GM12878 (cell line): ENCODE results near the gene DUSP7. TPM values are rescaled to one million over a fixed set of nuclear protein-coding genes. Genes with fewer than 3 reads are reported as not detected.

Source experiments
- CBX3 ChIP-seq: fragments of 200-600 bp; sonication (generic); IDR thresholded peaks from 2 replicates; pipeline ENCODE4 v1.6.1; 2016; ENCODE audit warnings: low read depth, borderline replicate concordance
- HSF1 ChIP-seq: fragments of 150-350 bp; IDR thresholded peaks from 2 replicates; pipeline ENCODE4 v1.6.1; 2014; ENCODE audit warnings: mild to moderate bottlenecking, low read depth, low read length
- MAX ChIP-seq: IDR thresholded peaks from 2 replicates; pipeline ENCODE4 v1.6.1; 2012; ENCODE audit warnings: low read depth, low read length, improper control_type of control experiment
- NFXL1 ChIP-seq: fragments of 450-650 bp; IDR thresholded peaks from 2 replicates; pipeline ENCODE4 v1.6.1; 2017; ENCODE audit warnings: antibody characterized with exemption, mild to moderate bottlenecking, borderline replicate concordance
- POLR2A ChIP-seq: IDR thresholded peaks from 2 replicates; pipeline ENCODE4 v1.6.1; 2011; ENCODE audit warnings: low read depth, mild to moderate bottlenecking, low read length
- SPI1 ChIP-seq: IDR thresholded peaks from 2 replicates; pipeline ENCODE4 v1.6.1; 2011; ENCODE audit warnings: low read depth, mild to moderate bottlenecking, low read length, moderate library complexity, borderline replicate concordance; ENCODE audit not compliant: insufficient read depth
- ZBTB11 ChIP-seq: fragments of 450-650 bp; formaldehyde crosslinking; IDR thresholded peaks from 2 replicates; pipeline ENCODE4 v1.5.0; 2022; ENCODE audit warnings: mild to moderate bottlenecking, missing genetic modification characterization
- polyA plus RNA-seq, 11 experiments: library from polyadenylated mRNA; depleted of rRNA in 4 of 11; unstranded in 6 of 11; stranded (reverse) in 5 of 11; fragments of >200 nt; fragmentation: Nextera tagmentation in 4 of 11; fragmentation: Illumina TruSeq in 1 of 11; extraction: Ambion mirVana in 4 of 11; extraction: Trizol in 1 of 11; gene quantifications; 1 replicate in 1 of 11; 2 replicates in 10 of 11; pipeline versions ENCODE4 v1.2.1 to v1.2.3, GENCODE V29; 2011 to 2016; ENCODE audit warnings: inconsistent platforms in 2 of 11, missing spikeins in 2 of 11, low read depth in 1 of 11
- total RNA-seq, 4 experiments: library from RNA; depleted of rRNA in 3 of 4; stranded (reverse); fragments of >200 nt in 3 of 4; fragmentation: Illumina TruSeq in 1 of 4; extraction: Trizol in 1 of 4; gene quantifications; 2 replicates each; pipeline versions ENCODE4 v1.2.1 to v1.2.3, GENCODE V29; 2013 to 2021

The DUSP7 gene
- total and polyA plus RNA-seq, 10 of the 15 experiments (the other 5 are each of a cell fraction or from before 2014, with no cell fraction given), result 0.73 to 17.0 (median 7.9) TPM

- TF ChIP-seq NFXL1, result no peak
- no peak for TF ChIP-seq CBX3
- TF ChIP-seq HSF1, result no peak
- no peak for TF ChIP-seq SPI1
- no peak for TF ChIP-seq ZBTB11 (CRISPR knock-in tag)
- TF ChIP-seq POLR2A, result no peak
- no peak for TF ChIP-seq MAX
Measured at GRCh38 chr3:52084954-52085680, 28.7 kb upstream of the DUSP7 start (continued).
